ENCODE data around the gene PRRT3. TPM values are rescaled to one million over a fixed set of nuclear protein-coding genes. Genes with fewer than 3 reads are reported as not detected.

The PRRT3 gene
- total and polyA plus RNA-seq, 9 of the 15 experiments (the other 6 are each of a cell fraction or from before 2014, with no cell fraction given), result 0.06 to 1.9 (median 1.2) TPM

- TF ChIP-seq, protein P1, sequence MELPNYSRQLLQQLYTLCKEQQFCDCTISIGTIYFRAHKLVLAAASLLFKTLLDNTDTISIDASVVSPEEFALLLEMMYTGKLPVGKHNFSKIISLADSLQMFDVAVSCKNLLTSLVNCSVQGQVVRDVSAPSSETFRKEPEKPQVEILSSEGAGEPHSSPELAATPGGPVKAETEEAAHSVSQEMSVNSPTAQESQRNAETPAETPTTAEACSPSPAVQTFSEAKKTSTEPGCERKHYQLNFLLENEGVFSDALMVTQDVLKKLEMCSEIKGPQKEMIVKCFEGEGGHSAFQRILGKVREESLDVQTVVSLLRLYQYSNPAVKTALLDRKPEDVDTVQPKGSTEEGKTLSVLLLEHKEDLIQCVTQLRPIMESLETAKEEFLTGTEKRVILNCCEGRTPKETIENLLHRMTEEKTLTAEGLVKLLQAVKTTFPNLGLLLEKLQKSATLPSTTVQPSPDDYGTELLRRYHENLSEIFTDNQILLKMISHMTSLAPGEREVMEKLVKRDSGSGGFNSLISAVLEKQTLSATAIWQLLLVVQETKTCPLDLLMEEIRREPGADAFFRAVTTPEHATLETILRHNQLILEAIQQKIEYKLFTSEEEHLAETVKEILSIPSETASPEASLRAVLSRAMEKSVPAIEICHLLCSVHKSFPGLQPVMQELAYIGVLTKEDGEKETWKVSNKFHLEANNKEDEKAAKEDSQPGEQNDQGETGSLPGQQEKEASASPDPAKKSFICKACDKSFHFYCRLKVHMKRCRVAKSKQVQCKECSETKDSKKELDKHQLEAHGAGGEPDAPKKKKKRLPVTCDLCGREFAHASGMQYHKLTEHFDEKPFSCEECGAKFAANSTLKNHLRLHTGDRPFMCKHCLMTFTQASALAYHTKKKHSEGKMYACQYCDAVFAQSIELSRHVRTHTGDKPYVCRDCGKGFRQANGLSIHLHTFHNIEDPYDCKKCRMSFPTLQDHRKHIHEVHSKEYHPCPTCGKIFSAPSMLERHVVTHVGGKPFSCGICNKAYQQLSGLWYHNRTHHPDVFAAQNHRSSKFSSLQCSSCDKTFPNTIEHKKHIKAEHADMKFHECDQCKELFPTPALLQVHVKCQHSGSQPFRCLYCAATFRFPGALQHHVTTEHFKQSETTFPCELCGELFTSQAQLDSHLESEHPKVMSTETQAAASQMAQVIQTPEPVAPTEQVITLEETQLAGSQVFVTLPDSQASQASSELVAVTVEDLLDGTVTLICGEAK (IDR thresholded peaks at IDR 0.05), result peak; percentile 86
- TF ChIP-seq, protein P1 (CRISPR knock-in tag; IDR thresholded peaks at IDR 0.05), result no peak
- TF ChIP-seq ZKSCAN8 (CRISPR knock-in tag; IDR thresholded peaks at IDR 0.05) (peak; percentile 86; the same call in 1 of the 2 replicates), FOXK2 (conservative IDR thresholded peaks at IDR 0.05 in 1 of 2, IDR thresholded peaks at IDR 0.05 in 1 of 2; ENCODE audit: low read depth in 2 of 2) (peak in 1 of 2 experiments; percentile 49; a peak in 2 of 4 replicates), HMG20B (CRISPR knock-in tag; IDR thresholded peaks at IDR 0.05) (no peak), SRF (CRISPR knock-in tag; IDR thresholded peaks at IDR 0.05) (peak in 1 of 2 experiments; percentile 60; a peak in 1 of 4 replicates), ZNF395 (CRISPR knock-in tag; IDR thresholded peaks at IDR 0.05) (peak; percentile 94), RUNX1 (IDR thresholded peaks at IDR 0.05; ENCODE audit: low read depth) (no peak), RBBP5 (IDR thresholded peaks at IDR 0.05; ENCODE audit: borderline replicate concordance, insufficient read depth, low read length, poor library complexity, severe bottlenecking) (no peak), ZNF212 (CRISPR knock-in tag; IDR thresholded peaks at IDR 0.05) (no peak)
- TF ChIP-seq, protein P2, sequence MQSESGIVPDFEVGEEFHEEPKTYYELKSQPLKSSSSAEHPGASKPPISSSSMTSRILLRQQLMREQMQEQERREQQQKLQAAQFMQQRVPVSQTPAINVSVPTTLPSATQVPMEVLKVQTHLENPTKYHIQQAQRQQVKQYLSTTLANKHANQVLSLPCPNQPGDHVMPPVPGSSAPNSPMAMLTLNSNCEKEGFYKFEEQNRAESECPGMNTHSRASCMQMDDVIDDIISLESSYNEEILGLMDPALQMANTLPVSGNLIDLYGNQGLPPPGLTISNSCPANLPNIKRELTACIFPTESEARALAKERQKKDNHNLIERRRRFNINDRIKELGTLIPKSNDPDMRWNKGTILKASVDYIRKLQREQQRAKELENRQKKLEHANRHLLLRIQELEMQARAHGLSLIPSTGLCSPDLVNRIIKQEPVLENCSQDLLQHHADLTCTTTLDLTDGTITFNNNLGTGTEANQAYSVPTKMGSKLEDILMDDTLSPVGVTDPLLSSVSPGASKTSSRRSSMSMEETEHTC (IDR thresholded peaks at IDR 0.05), result no peak
- TF ChIP-seq, protein P3, sequence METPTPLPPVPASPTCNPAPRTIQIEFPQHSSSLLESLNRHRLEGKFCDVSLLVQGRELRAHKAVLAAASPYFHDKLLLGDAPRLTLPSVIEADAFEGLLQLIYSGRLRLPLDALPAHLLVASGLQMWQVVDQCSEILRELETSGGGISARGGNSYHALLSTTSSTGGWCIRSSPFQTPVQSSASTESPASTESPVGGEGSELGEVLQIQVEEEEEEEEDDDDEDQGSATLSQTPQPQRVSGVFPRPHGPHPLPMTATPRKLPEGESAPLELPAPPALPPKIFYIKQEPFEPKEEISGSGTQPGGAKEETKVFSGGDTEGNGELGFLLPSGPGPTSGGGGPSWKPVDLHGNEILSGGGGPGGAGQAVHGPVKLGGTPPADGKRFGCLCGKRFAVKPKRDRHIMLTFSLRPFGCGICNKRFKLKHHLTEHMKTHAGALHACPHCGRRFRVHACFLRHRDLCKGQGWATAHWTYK (CRISPR knock-in tag; IDR thresholded peaks at IDR 0.05), result peak; percentile 46; the same call in 1 of the 2 replicates
Measured at GRCh38 chr3:9976721-9977709, 24.8 kb upstream of the PRRT3 start (continued).

All from K562 (cell line).